Keratinocyte (primary cell): ENCODE results near the gene AGA. TPM values are rescaled to one million over a fixed set of nuclear protein-coding genes. Genes with fewer than 3 reads are reported as not detected.

Source experiments
- DNase-seq: peaks from one replicate; pipeline ENCODE4 v3.0.0-alpha.2; 2011; ENCODE audit warnings: low read depth, missing footprints, low spot score
- FAIRE-seq: peaks from 2 replicates; lab custom pipeline; 2011; peaks lifted over from hg19 to GRCh38; lab: Jason Lieb, UNC
- H2AFZ ChIP-seq: 2 replicates; pipeline ENCODE4 v1.6.0; 2012; ENCODE audit warnings: low read length, control low read depth, inconsistent platforms; ENCODE audit not compliant: control insufficient read depth
- H3K27ac ChIP-seq: 2 replicates; pipeline ENCODE4 v1.5.1; 2011; ENCODE audit warnings: low read length; ENCODE audit not compliant: control insufficient read depth, insufficient read depth
- H3K27me3 ChIP-seq: 3 replicates; pipeline ENCODE4 v1.6.0; 2011; ENCODE audit warnings: low read length; ENCODE audit not compliant: control insufficient read depth, insufficient read depth; ENCODE audit errors: extremely low read depth
- H3K36me3 ChIP-seq, 2 experiments: 2 replicates in 1 of 2; 3 replicates in 1 of 2; pipeline ENCODE4 v1.5.1; 2011; ENCODE audit warnings: low read length in 2 of 2, mild to moderate bottlenecking in 1 of 2; ENCODE audit not compliant: control insufficient read depth in 2 of 2, insufficient read depth in 2 of 2; ENCODE audit errors: extremely low read depth in 1 of 2
- H3K4me1 ChIP-seq: 3 replicates; pipeline ENCODE4 v1.5.1; 2011; ENCODE audit warnings: low read length; ENCODE audit not compliant: control insufficient read depth, insufficient read depth; ENCODE audit errors: extremely low read depth
- H3K4me2 ChIP-seq: 3 replicates; pipeline ENCODE4 v1.6.0; 2011; ENCODE audit warnings: low read depth, low read length; ENCODE audit not compliant: control insufficient read depth, insufficient read depth; ENCODE audit errors: extremely low read depth
- H3K4me3 ChIP-seq, 3 experiments: fragments of 200-600 bp in 1 of 3; sonication (generic) in 1 of 3; 2 replicates in 2 of 3; 3 replicates in 1 of 3; pipeline ENCODE4 v1.5.1; 2011 to 2016; ENCODE audit warnings: low read length in 3 of 3, mild to moderate bottlenecking in 3 of 3, control low read depth in 2 of 3, inconsistent platforms in 1 of 3, low read depth in 1 of 3, mixed read lengths in 1 of 3, mixed run types in 1 of 3, moderate library complexity in 1 of 3; ENCODE audit not compliant: control insufficient read depth in 2 of 3, insufficient read depth in 2 of 3; ENCODE audit errors: extremely low read depth in 1 of 3
- H3K79me2 ChIP-seq: 2 replicates; pipeline ENCODE4 v1.6.0; 2012; ENCODE audit warnings: low read length; ENCODE audit not compliant: control insufficient read depth, insufficient read depth
- H3K9ac ChIP-seq: 3 replicates; pipeline ENCODE4 v1.6.0; 2011; ENCODE audit warnings: low read length; ENCODE audit not compliant: control insufficient read depth, insufficient read depth; ENCODE audit errors: extremely low read depth
- H3K9me1 ChIP-seq: 3 replicates; pipeline ENCODE4 v1.6.0; 2011; ENCODE audit warnings: low read length; ENCODE audit not compliant: control insufficient read depth, insufficient read depth; ENCODE audit errors: extremely low read depth
- H3K9me3 ChIP-seq: 2 replicates; pipeline ENCODE4 v1.5.1; 2012; ENCODE audit warnings: low read depth, low read length; ENCODE audit not compliant: control insufficient read depth
- H4K20me1 ChIP-seq: 3 replicates; pipeline ENCODE4 v1.6.0; 2011; ENCODE audit warnings: low read length; ENCODE audit not compliant: control insufficient read depth, insufficient read depth; ENCODE audit errors: extremely low read depth
- EZH2 ChIP-seq: IDR thresholded peaks from one replicate; pipeline ENCODE4 v1.6.1; 2012; ENCODE audit warnings: inconsistent platforms, mild to moderate bottlenecking, low read length, moderate library complexity
- dilution Hi-C: fragments of 300-500 bp; cut with MboI; formaldehyde crosslinking; loops from one replicate; pipeline ENCODE4 v1.7.0; 2020; ENCODE audit warnings: low sequenced_read_pairs; ENCODE audit not compliant: extremely low pct_ligation_motif_present
- polyA plus RNA-seq, 5 experiments: library from polyadenylated mRNA; depleted of rRNA in 3 of 5; stranded (reverse) in 3 of 5; stranded (forward) in 1 of 5; unstranded in 1 of 5; fragments of >200 nt; gene quantifications; 1 replicate in 1 of 5; 2 replicates in 3 of 5; 3 replicates in 1 of 5; pipeline versions ENCODE4 v1.2.1 to v1.2.3, GENCODE V29; 2011 to 2012; ENCODE audit warnings: missing spikeins in 2 of 5, low read depth in 1 of 5, low replicate concordance in 1 of 5
- TF ChIP-seq, protein P1 (sequence below), 3 experiments: IDR thresholded peaks in 1 of 3; conservative IDR thresholded peaks in 1 of 3; optimal IDR thresholded peaks in 1 of 3; 2 replicates in 2 of 3; 3 replicates in 1 of 3; pipeline versions ENCODE3 to v1.5.1; 2011; ENCODE audit warnings: low read length in 3 of 3, mild to moderate bottlenecking in 3 of 3, moderate library complexity in 2 of 3, control low read depth in 1 of 3, inconsistent platforms in 1 of 3; ENCODE audit not compliant: insufficient read depth in 2 of 3; ENCODE audit errors: extremely low read depth in 1 of 3

AGA gene
- polyA plus RNA-seq, 1 donor (not counting 4 experiments of a cell fraction or from before 2014, with no cell fraction given) = 16.7 TPM

DNA sequence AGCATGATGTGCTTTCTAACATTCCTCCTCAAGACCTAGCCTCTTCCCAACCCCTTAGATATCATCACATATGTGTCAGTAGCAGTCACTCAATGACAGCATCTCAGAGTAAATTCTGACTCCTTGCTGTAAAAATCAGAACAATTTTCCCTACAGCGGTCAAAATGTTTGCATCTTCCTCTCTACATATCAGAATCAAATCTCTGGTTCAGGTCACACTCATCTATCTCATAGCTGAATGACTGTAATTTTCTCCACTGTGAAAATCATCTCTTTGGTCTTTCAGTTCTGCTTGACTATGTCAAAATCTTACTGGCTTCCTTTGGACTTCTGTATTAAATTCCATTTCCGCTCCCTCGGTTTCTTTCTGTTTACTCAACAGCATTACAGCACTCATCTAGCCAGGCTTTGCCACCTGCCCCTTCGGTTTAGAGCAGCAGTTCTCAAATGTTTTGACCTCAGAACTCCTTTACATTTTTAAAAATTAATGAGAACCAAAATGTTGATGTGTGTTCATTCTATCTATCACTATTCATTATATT is 57.3 kb downstream of the AGA start:
- no peak overlapping the region for H3K4me2 ChIP-seq
- H3K27ac ChIP-seq = no peak overlapping the region
- H3K9me3 ChIP-seq = no peaks in the 10 kb centered on the region
- H3K4me3 ChIP-seq = no peak overlapping the region
- no peaks in the 10 kb centered on the region for H3K4me1 ChIP-seq
- no peaks in the 10 kb centered on the region for H3K9me1 ChIP-seq
- H3K36me3 ChIP-seq = no peaks in the 10 kb centered on the region
- H2AFZ ChIP-seq = no peak overlapping the region
- no peak overlapping the region for H3K9ac ChIP-seq
- dilution Hi-C loops = no loop called here
- TF ChIP-seq, protein P1, sequence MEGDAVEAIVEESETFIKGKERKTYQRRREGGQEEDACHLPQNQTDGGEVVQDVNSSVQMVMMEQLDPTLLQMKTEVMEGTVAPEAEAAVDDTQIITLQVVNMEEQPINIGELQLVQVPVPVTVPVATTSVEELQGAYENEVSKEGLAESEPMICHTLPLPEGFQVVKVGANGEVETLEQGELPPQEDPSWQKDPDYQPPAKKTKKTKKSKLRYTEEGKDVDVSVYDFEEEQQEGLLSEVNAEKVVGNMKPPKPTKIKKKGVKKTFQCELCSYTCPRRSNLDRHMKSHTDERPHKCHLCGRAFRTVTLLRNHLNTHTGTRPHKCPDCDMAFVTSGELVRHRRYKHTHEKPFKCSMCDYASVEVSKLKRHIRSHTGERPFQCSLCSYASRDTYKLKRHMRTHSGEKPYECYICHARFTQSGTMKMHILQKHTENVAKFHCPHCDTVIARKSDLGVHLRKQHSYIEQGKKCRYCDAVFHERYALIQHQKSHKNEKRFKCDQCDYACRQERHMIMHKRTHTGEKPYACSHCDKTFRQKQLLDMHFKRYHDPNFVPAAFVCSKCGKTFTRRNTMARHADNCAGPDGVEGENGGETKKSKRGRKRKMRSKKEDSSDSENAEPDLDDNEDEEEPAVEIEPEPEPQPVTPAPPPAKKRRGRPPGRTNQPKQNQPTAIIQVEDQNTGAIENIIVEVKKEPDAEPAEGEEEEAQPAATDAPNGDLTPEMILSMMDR (optimal IDR thresholded peaks at IDR 0.05 in 1 of 3, IDR thresholded peaks at IDR 0.05 in 1 of 3, conservative IDR thresholded peaks at IDR 0.05 in 1 of 3; ENCODE audit: extremely low read depth in 1 of 3, insufficient read depth in 2 of 3, low read length in 3 of 3) = no peak
- TF ChIP-seq EZH2 = no peak
- no peaks in the 10 kb centered on the region for H3K79me2 ChIP-seq
- no peaks in the 10 kb centered on the region for H4K20me1 ChIP-seq
- FAIRE-seq (no peak), DNase-seq (no peak)
- H3K27me3 ChIP-seq = no peaks in the 10 kb centered on the region

DNA sequence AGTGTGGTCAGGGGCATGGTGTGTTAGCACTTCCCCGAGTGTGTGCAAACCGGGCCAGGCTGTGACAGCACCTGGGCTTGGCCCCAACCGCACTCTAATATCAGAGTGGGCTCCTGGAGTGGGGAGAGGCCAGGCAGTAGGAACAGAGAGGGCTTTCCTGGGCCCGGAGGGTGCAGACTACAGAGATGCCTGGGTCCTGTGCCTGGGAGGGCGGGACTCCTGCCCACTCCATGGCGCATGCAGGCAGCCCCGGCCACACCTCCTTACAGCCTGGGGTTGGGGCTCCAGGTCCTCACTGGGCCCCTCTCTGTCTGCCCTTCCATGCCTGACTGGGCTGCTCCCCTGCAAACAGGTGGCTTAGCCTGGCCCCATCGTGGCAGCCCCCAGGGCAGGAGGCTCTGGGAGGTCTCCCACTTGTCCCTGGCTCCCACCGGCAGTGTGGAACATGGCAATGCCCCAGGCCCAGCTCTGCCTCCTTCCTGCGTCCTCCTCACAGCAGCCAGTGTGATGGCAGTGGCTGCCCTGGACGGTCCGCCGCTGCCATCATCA is 60.4 kb downstream of the AGA start:
- Histone ChIP-seq H3K4me2 (no peak overlapping the region), H3K4me1 (no peaks in the 10 kb centered on the region), H3K4me3 (no peak overlapping the region), H3K79me2 (no peaks in the 10 kb centered on the region), H3K36me3 (no peaks in the 10 kb centered on the region), H3K27ac (no peak overlapping the region), H3K9ac (no peak overlapping the region), H4K20me1 (no peaks in the 10 kb centered on the region), H3K9me1 (no peaks in the 10 kb centered on the region), H3K9me3 (no peaks in the 10 kb centered on the region), H2AFZ (no peak overlapping the region), H3K27me3 (no peaks in the 10 kb centered on the region)
- FAIRE-seq = no peak
- dilution Hi-C loops = no loop called here
- no peak for TF ChIP-seq EZH2
- TF ChIP-seq, protein P1 (optimal IDR thresholded peaks at IDR 0.05 in 1 of 3, IDR thresholded peaks at IDR 0.05 in 1 of 3, conservative IDR thresholded peaks at IDR 0.05 in 1 of 3; ENCODE audit: extremely low read depth in 1 of 3, insufficient read depth in 2 of 3, low read length in 3 of 3) = no peak
- no peak for DNase-seq

Other genes with a start within 250 kb of the AGA start
- 0.82 to 7.6 TPM (median 5.6 TPM) in 3 replicates for gene NEIL3, start 132.6 kb downstream of the AGA start, polyA plus RNA-seq